Suprapubic skin (tissue), 4 donors: ENCODE results near the gene GOLGA2. TPM values are rescaled to one million over a fixed set of nuclear protein-coding genes. Genes with fewer than 3 reads are reported as not detected.
A peak's percentile ranks its signal among the peaks of the same experiment; 100 is the strongest.
"Not testable (repeated sequence)": the region's sequence is repeated elsewhere in the genome, so short reads cannot be mapped to it uniquely, and the experiment has no call there.

ENCODE experiments used
- DNase-seq, 2 donors: peaks; one replicate each; pipeline ENCODE4 v3.0.0-alpha.2; 2019; ENCODE audit warnings: low spot score in 2 of 2
- H3K27ac ChIP-seq: fragments of 200-600 bp; sonication (generic); one replicate; pipeline ENCODE4 v1.5.1; 2019
- H3K27me3 ChIP-seq: fragments of 200-600 bp; sonication (generic); one replicate; pipeline ENCODE4 v1.5.1; 2019
- H3K36me3 ChIP-seq: fragments of 200-600 bp; sonication (generic); one replicate; pipeline ENCODE4 v1.5.1; 2019
- H3K4me1 ChIP-seq: fragments of 200-600 bp; sonication (generic); one replicate; pipeline ENCODE4 v1.5.1; 2019
- H3K4me3 ChIP-seq: fragments of 200-600 bp; sonication (generic); one replicate; pipeline ENCODE4 v1.5.1; 2019; ENCODE audit warnings: mild to moderate bottlenecking
- H3K9me3 ChIP-seq: fragments of 200-600 bp; sonication (generic); one replicate; pipeline ENCODE4 v1.5.1; 2019
- CTCF ChIP-seq, 2 donors: fragments of 200-600 bp in 1 of 2; fragments of 450-650 bp in 1 of 2; sonication (generic) in 1 of 2; IDR thresholded peaks; one replicate each; pipeline ENCODE4 v1.5.1; 2016 to 2019; ENCODE audit warnings: antibody characterized with exemption in 2 of 2, mild to moderate bottlenecking in 1 of 2, moderate library complexity in 1 of 2
- EP300 ChIP-seq: sonication (generic); formaldehyde crosslinking; IDR thresholded peaks from one replicate; pipeline ENCODE4 v1.6.1; 2017; ENCODE audit warnings: antibody characterized with exemption
- POLR2A ChIP-seq, 2 donors: fragments of 450-650 bp; IDR thresholded peaks; one replicate each; pipeline ENCODE4 v1.6.1; 2017; ENCODE audit warnings: antibody characterized with exemption in 2 of 2, mild to moderate bottlenecking in 2 of 2, moderate library complexity in 2 of 2
- POLR2AphosphoS5 ChIP-seq, 3 donors: sonication (generic); formaldehyde crosslinking; IDR thresholded peaks; one replicate each; pipeline ENCODE4 v1.6.1; 2017; ENCODE audit warnings: antibody characterized with exemption in 3 of 3
- WGBS: methylation state at CpG from one replicate; pipeline ENCODE4 v1.1.5; 2018; 5-methylcytosine and 5-hydroxymethylcytosine counted together
- total RNA-seq, 4 donors: library from RNA; depleted of rRNA; stranded (reverse); fragments of >200 nt; gene quantifications; one replicate each; pipeline ENCODE4 v1.1.0, GENCODE V29; 2016

Gene GOLGA2
- total RNA-seq, 4 donors from 2014 or later = 83.5 to 131 (median 99.0) TPM

DNA sequence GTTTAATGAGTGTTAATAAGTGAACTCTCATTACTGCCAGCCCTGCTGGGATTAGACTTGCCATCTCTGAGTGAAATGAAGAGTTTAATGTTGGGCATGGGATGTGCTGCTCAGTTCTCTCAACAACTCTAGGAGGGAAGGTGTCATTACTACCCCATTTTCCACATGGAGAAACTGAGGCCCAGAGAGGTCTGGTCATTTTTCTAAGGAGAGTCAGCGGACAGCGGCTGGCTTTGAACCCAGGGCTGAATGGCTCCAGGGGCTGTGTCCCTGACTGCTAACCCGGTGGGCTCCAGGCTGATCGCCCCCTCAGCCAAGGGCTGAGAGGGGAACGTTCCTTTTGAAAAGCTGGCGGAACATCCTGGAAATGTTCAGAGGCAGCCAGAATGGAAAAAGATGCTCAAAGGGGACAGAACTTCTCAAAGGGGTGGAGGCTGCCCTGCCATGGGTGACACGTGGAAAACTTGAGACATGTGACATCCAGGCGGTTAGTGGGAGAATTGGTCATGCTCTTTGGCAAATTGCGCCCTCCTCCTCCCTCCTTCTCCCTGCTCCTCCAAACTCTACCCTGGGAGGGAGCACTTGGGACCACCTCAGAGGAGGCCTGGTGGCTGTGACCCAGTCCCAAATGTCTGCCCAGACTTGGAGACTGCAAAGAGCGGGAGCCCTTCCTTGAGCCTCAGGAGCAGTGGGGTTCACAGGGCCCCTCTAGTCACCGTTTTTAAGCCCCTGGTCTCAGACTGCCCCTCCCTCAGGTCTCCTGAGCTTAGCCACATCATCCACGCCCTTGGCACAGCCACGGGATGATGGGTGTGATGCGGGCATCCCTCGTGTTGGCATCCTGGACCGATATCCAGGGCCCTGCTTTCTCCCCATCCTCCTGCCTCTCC, 43.9 kb downstream of the GOLGA2 start:
- H3K36me3 ChIP-seq = no peaks in the 10 kb centered on the region
- 57% methylated on average over 13 of the region's 16 CpGs for WGBS
- no peaks in the 10 kb centered on the region for H3K9me3 ChIP-seq
- peak in 1 of 3 donors; percentile 47 for TF ChIP-seq POLR2AphosphoS5 (IDR thresholded peaks at IDR 0.05)
- TF ChIP-seq CTCF (IDR thresholded peaks at IDR 0.05) = no peak
- H3K4me1 ChIP-seq = peaks cover 6% of the 10 kb centered on the region
- peak overlapping the region; percentile 66 for H3K27ac ChIP-seq
- peak in 1 of 2 donors; percentile 91 for DNase-seq
- no peak overlapping the region for H3K4me3 ChIP-seq
- no peaks in the 10 kb centered on the region for H3K27me3 ChIP-seq

DNA sequence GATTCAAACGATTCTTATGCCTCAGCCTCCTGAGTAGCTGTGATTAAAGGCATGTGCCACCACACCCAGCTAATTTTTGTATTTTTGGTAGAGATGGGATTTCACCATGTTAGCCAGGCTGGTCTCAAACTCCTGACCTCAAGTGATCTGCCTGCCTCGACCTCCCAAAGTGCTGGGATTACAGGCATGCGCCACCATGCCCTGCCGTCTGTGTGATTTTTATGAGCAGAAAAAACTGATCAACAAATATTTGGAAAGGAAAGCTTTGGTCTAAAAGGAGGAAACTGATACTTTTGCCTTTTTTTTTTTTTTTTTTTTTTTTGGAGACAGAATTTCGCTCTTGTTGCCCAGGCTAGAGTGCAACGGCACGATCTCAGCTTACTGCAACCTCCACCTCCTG, 44.9 kb downstream of the GOLGA2 start:
- not testable (repeated sequence) for H3K4me1 ChIP-seq, H3K36me3 ChIP-seq, H3K4me3 ChIP-seq, H3K27me3 ChIP-seq, H3K9me3 ChIP-seq, DNase-seq
- peak overlapping the region; percentile 66 for H3K27ac ChIP-seq
- WGBS = 68% methylated on average over 7 of the region's 7 CpGs

DNA sequence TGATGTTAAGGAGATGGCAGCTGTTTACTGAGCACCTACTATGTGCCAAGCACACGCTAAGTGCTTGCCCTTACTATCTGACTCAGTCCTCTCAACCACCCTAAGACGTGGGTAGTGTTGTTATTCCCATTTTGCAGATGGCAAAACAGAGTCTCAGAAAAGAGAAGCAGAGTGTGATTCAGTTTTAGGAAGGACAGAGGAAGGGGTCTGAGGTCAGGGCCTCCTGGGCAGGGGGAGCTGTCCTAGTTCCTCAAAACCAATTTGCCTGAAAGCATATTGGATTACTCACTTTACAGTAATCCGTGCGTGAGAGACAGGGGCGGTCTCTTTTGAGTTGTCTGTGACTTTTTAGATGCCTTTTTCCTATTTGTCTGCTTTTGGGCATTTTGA, 49.4 kb downstream of the GOLGA2 start:
- Histone ChIP-seq H3K4me3 (no peak overlapping the region), H3K36me3 (peaks cover 12% of the 10 kb centered on the region), H3K4me1 (no peaks in the 10 kb centered on the region), H3K27me3 (no peaks in the 10 kb centered on the region), H3K27ac (no peak overlapping the region), H3K9me3 (no peaks in the 10 kb centered on the region)
- no peak for DNase-seq
- TF ChIP-seq EP300 = no peak
- no peak for TF ChIP-seq CTCF (IDR thresholded peaks at IDR 0.05)
- TF ChIP-seq POLR2A (IDR thresholded peaks at IDR 0.05) = no peak
- TF ChIP-seq POLR2AphosphoS5 (IDR thresholded peaks at IDR 0.05) = no peak
- WGBS = 89% methylated on average over 5 of the region's 5 CpGs

DNA sequence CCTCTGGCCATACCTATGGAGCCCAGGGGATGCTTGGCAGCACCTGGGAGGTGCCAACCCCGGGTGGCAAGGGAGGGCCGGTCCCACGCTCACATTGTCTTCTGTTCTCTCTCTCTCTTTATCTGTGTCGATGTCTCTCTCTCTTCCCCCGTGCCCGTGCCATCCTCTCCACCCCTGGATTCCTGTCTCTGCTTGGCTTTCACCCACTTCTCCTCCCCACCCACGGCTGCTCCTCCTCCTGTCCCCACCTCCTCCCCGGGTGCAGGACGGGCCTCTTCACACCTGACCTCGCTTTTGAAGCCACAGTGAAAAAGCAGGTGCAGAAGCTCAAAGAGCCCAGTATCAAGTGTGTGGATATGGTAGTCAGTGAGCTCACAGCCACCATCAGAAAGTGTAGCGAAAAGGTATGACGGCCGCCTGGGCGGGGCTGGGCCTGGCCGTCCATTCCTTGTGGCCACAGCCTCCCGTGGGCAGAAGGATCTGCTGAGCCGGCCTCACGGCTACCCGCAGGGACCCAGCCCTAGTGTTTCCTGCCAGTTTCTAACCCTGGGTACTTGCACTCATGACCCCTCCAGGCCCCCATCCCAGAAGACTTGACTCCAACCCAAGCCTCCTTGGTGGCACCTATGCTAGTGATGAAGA, 49.9 kb downstream of the GOLGA2 start:
- no peak for DNase-seq
- TF ChIP-seq EP300 (no peak), POLR2AphosphoS5 (IDR thresholded peaks at IDR 0.05) (no peak), CTCF (IDR thresholded peaks at IDR 0.05) (no peak), POLR2A (IDR thresholded peaks at IDR 0.05) (no peak)
- no peaks in the 10 kb centered on the region for H3K4me1 ChIP-seq
- no peaks in the 10 kb centered on the region for H3K27me3 ChIP-seq
- WGBS = 66% methylated on average over 17 of the region's 19 CpGs
- peaks cover 12% of the 10 kb centered on the region for H3K36me3 ChIP-seq
- no peak overlapping the region for H3K27ac ChIP-seq
- H3K9me3 ChIP-seq = no peaks in the 10 kb centered on the region
- H3K4me3 ChIP-seq = no peak overlapping the region

GRCh38 chr9:128224877-128225276, 50.9 kb downstream of the GOLGA2 start:
- Histone ChIP-seq H3K36me3 (peaks cover 16% of the 10 kb centered on the region), H3K27ac (no peak overlapping the region), H3K4me3 (no peak overlapping the region), H3K27me3 (no peaks in the 10 kb centered on the region), H3K9me3 (no peaks in the 10 kb centered on the region), H3K4me1 (no peaks in the 10 kb centered on the region)
- DNase-seq = no peak
- WGBS = 91% methylated on average over 7 of the region's 7 CpGs
- no peak for TF ChIP-seq EP300
- no peak for TF ChIP-seq CTCF (IDR thresholded peaks at IDR 0.05)
- TF ChIP-seq POLR2A (IDR thresholded peaks at IDR 0.05) = no peak
- TF ChIP-seq POLR2AphosphoS5 (IDR thresholded peaks at IDR 0.05) = no peak
